Measurements from ENCODE around the gene TNS1. TPM values are rescaled to one million over a fixed set of nuclear protein-coding genes. Genes with fewer than 3 reads are reported as not detected.

TNS1 gene
- total RNA-seq, 1 experiment from 2014 or later, result not detected

DNA sequence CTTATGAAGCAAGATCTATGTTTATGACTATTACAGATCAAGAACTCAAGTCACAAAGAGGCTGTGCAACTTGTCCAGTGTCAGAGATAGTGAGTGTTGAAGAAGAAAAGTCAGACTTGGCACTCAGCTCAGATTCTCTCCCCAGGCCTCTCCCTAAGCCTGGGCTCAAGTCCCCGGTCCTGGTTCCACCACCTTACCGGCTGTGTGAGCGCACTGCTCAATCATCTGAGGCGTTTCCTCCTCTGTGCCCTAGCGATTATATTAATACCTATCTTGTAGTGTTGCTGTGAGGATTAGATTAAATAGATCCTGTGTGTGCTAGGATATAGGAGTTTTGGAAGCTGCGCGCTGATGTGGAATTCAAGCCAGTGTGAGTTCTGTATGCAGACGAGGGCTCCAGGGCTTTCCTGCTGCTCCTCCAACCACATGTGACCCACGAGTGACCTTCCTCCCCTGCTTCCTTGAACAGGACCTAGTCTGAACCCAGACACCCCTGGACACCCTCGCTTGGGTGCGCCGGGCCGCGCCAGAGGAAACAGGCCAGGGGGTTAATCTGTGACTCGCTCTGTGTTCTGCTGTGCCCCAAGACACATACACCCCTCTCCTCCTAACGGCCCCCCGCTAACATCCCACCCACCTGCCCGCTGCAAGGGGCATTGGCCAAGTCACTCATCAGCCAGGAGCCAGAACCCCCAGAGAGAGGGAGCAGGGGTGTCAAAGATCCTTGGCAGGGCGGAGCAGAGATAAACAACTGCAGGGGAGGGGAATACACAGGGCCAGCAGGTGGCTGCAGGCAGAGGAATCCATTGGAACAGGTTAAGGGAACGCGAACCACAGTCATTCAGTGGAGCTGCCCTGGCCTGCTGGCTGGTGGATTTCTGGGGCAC lies 38.3 kb downstream of the TNS1 start:
- DNase-seq (ENCODE audit: extremely low read depth, low read depth), result no peak

DNA sequence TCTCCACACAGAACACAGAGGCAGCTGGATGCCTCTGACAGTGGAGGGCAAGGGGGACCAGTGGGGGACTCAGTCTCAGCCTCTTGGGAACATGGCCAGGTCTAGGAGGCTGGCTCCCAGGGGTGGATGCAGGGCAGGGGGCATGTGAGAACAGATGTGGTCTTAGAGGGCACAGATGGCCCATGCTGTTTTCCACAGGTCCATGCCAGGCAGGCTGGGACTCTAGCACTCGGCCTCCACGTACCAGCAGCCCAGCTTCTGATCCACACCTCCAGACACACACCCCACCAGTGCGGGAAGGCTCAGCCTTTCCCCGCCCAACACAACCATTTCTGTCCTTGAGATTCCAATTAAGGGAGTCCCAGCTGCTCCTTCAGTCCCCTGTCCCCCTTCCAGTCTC lies 42.4 kb downstream of the TNS1 start:
- no peak for DNase-seq (ENCODE audit: extremely low read depth, low read depth)

DNA sequence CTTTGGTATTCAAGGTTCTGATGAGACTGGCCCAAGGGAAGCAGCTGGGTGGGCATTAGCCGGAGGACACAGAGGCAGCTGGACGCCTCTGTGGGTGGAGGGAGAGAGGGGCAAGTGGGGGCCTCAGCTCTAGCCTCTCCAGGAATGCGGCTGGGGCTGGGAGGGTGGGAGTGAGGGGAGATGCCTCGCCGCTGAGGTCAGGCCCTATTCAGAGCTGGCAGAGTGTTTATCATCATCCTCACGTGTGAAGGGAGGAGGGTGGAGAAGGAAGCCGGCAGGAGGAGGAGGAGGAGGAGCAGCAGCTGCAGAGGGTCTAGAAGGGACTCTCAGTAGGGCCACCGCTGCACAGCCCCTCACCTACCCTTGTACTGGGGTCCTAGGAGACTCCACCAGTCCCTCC lies 43.1 kb downstream of the TNS1 start:
- no peak for DNase-seq (ENCODE audit: extremely low read depth, low read depth)

DNA sequence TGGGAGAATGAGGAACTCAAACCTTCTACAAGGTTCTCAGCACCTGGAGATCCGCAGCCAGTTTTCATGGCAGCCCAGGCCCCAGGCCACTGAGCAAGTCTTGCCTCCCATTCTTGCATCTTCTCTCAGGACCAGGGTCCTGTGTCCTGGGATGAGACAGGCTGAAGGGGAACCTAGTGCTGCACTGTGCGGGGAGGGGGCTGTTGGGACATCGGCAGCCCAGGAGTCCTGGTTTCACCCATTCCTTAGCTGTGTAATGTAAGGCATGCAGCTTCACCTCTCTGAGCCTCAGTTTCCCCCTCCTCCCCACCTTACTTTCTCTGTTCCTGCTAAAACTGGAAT lies 43.9 kb downstream of the TNS1 start:
- DNase-seq (ENCODE audit: extremely low read depth, low read depth), result no peak

DNA sequence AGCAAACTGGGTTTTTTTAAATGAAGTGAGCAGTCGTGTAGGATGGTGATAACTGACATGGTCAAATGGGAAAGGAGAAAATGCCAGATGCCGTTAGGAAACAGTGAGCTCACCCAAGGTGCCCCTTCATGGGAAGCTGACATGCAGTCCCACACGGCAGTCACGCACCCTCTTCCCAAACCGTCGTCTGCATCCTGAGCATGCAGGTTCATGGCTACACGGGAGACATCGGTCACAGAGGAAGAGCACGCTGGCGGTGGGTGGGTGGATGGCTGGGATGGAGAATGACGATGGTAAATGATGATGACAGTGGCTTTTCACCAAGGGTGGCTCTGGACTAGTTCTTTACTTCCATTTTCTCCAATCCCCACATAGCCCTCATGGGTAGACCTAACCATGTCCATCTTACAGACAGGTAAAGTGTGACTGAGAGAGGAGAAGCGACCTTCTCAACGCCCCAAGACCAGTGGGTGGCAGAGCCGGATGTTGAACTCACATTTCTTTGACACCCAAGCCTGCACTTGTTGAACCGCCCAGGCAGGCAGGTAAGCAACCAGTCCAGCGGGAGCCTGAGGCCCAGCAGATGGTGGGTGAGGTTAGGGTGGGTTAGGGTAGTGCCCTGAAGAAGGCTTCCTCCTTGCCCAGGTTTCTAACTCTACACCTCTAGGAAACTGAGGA lies 44.5 kb downstream of the TNS1 start:
- no peak for DNase-seq (ENCODE audit: extremely low read depth, low read depth)

DNA sequence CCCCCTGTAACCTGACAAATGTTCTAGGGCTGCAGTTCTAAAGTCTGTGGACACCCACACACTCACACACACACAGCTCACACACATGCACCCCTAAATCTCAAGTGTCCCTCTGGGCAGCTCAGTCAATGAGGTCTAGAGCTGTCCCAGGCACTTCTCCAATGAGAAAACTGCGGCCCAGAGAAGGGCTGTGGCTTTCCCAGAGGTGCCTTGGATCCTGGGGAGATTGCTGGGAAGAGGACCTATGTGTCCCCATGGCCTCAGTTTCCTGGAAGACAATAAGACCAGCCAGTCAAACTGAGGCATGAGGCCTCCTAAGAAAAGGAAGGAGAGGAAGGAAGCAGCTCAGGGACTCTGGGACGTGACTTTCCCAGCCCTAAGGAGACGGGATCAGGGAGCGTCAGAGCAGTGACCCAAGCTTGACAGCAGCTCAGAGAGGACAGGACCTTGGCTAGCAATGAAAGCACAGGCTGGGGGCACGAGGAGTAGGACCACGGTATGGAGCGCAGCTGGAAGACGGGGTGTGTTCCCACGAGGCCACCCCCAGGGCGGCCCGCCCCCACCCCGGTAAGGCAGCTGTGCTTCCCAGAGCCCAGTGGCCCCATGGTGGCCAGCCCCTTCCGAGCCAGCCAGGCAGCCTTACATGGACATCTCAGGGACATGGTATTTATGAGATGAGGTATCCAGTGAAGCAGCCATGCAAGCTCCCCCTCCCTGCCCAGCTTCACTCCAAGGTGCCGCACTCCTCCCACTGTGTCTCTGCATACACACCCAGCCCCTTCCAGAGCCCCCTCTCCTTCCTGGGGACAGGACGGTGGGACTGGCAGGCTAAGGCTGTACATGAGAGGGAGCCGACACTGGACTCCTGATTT lies 46.0 kb downstream of the TNS1 start:
- DNase-seq (ENCODE audit: extremely low read depth, low read depth), result no peak

DNA sequence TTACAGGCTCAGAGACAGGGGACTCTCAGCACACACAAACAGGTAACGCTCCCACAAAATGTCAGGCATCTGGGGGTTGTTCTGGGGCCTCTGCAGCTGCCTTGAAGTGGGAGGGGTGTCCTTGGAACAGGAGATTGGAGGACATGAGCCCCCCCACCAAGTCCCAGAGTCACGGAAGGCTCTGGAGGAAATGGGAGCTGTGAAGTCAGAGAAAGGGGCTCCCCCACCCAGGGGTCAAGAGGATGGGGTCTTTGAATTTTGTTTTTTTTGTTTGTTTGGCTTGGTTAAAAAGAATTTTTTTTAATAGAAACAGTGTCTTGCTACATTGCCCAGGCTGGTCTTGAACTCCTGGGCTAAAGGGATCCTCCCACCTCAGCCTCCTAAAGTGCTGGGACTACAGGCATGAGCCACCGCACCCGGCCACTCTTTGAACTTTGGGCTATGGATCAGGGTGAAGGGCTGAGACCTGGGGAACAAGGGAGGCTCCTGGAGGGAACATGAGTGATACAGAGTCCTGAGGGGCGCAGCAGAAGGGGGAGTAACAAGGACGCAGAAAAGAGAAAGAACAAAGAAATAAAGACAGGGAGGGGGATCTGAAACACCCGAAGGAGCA lies 46.8 kb downstream of the TNS1 start:
- no peak for DNase-seq (ENCODE audit: extremely low read depth, low read depth)

DNA sequence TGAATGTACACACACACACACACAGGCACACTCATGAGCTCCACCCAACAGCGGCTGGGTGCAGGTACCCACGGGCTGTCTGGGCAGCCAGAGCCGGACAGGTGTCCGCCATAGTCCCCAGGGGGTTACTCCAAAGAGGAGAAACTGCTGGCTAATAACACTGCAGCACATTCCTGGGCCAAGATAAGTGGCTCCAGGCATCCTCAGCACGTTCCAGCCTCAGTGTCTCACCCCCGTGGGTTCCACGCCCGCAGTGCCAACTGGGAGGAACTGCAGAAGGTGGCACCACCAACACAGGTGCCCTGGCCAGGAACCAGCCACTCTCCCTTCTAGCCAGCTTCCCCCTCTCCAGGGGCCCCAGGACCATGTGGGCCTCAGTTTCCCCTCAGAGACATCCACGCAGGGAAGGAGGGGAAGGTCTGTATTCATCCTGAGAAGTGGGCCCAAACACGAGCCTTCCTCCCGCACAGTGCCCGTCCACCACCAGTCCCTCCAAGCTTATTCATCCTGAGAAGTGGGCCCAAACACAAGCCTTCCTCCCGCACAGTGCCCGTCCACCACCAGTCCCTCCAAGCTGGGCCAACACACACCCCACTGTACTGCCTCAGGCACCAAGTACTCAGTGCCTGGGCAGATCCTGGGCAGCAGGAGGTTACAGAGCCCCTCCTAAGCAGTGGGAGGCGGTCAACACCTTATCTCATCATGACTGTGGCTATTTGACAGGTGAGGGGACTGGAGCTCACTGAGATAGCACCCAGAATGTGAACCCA lies 47.6 kb downstream of the TNS1 start:
- no peak for DNase-seq (ENCODE audit: extremely low read depth, low read depth)

DNA sequence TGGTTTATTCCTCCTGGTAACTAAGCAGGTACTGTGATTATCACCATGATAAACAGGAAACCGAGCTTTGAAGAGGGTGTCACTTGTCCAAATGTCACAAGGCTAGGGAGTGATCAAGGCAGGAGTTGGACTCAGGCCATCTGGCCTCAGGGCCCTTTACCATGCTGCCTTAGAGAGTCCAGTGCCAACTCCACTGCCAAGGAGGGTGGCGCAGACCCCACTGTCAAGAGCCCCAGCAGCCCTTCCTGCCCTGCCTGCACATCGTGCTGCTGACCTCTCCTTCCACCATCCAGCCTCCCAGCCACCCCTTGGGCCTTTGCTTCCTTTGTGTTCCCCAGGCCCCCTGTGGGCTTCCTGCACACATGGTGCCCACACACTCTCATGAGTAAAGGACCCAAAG lies 48.3 kb downstream of the TNS1 start:
- DNase-seq (ENCODE audit: extremely low read depth, low read depth), result no peak

DNA sequence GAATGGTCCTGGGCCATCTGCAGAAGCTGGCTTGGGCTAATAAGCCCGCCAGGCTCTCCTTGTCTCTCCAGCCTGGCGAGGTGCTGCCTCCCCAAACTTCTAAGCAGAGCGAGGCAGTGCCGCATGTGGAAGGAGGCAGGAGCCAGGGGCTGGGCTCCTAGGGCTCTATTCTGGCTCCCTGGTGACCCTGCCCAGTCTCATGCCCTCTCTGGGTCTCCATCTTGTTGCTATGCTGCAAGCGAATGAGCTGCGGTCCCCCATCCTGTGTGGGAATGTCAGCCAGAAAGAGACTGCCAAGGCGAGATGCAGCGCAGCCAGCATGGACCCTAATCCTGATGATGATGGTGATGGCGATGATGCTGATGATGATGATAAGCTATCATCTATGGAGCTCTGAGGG lies 48.7 kb downstream of the TNS1 start:
- no peak for DNase-seq (ENCODE audit: extremely low read depth, low read depth)

DNA sequence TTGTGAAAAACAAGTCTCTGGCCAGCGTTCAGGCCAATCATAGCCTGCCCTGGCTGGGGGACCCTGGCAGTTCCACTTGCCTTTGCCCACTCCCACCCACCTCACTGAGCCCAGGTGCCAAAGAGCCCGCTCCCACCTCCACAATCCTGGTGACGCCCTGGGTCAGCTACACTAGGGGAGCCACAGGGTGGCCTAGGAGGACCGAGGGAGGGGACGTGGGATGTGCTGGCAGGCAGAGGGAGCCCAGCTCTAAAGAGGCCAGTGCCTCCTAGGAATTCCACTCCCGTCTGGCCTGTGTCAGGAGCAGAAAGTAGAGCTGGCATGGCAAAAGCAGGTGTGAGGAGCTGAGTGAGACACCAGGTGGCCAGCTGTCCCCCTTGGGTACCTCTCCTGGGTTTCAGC lies 49.3 kb downstream of the TNS1 start:
- DNase-seq (ENCODE audit: extremely low read depth, low read depth), result no peak

DNA sequence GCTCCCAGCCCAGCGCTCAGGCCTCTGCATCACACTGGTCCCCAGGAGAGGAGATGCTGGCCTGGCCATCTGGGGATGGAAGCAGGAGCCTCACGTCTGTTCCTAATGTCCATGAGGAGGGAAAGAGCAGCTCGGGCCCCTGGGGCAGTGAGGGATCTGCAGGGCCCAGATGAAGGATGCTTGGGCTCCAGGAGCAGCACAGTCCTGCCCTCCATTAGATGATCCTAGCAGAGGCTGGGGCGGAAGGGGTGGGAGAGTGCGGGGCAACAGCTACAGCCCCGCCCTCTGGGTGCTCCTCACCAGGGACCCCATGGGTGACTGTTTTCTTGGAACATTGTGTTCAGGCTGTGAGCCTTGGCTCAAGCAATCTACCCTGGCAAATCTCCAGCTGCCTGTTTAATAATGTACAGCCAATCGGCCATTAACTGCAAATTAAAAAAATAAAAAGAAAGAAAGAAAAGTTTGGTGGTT lies 49.7 kb downstream of the TNS1 start:
- no peak for DNase-seq (ENCODE audit: extremely low read depth, low read depth)

DNA sequence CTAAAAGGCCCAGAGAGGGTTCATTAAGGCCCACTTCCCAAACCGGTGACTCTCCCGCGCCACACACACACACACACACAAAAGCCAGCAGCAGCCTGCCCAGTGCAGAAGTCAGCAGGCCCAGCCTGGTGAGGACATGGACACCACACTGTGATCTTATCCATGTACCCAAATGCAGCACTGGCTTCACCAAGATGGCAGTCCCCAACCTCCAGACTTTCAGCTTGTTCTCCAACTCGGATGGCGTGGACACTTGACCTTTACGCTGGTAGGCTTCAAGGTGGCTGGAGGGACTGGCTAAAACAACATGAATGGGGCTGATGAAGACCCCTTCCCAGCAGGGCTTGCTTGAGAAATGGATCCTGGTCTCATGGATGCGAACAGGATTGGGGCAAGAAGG lies 50.4 kb downstream of the TNS1 start:
- no peak for DNase-seq (ENCODE audit: extremely low read depth, low read depth)

DNA sequence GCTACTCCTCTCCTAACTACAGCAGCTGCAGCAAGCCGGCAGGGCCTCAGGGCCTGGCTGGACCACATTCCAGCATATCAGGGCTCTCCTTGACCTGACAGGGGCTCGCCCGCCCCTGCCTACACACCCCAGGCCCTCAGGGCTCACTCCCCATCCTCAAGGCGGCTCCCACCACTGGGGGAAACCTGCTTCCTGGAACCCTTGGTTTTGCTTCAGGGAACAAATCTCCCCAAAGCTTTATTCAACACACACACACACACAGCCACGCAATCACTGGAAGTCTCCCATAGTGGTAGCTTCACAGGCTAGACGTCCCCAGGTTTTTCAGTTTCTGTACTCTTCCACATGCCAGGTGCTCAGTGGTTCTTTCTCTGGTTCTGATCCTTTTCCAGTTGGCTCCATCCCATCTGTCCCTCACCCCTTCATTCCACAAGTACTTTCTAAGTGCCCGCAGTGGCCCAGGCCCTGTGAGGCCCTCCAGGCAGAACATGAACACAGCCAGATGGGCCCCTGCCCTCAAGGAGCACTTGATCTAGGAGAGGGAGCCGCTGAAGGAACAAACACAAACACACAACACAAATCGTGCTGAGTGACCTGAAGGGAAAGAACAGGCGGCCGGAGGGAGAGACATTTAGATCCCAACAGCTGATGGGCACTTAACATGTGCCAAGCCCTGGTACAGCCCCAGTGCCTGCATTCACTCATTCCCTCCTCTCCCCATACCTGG lies 51.1 kb downstream of the TNS1 start:
- DNase-seq (ENCODE audit: extremely low read depth, low read depth), result no peak

DNA sequence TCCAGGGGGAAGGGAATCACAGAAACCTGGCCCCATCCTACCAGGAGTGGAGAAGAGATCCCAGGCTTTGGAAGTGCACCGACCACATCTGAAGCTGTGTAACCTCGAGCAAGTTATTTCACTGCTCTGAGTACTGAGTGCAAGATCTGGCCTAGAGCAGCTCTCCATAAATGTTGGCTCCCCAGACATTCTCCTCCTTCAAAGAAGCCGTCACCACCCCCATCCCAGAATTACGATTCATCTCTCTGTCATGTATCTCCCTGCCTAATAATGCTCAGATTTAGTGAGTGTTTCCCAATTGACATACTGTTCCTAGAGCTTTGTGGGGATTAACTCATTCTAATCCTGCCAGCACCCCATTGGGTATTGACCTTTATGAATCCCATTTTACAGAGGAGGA lies 51.7 kb downstream of the TNS1 start:
- DNase-seq (ENCODE audit: extremely low read depth, low read depth), result no peak

DNA sequence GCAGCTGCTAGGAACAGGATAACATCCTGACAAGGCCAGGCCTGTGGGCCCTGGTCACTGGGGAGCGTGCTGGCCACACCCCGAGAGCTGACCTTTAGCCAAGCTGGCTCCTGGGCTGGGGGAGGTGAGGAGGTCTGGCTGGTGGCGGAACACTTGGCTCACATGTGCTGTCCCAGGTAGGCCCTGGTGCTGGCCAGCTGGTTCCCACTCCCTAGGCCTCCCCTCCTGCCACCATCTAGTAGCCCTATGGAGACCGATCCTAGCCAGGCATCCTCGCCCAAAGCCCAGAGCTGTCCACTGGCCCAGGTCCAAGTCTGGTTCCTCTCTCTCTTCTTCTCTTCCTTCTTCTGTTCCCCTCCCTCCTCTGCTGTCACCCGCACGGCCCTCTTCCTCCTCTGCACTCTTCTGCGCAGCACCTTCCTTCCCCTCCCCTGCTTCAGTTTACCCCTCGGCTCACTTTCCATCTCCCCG lies 52.4 kb downstream of the TNS1 start:
- no peak for DNase-seq (ENCODE audit: extremely low read depth, low read depth)

DNA sequence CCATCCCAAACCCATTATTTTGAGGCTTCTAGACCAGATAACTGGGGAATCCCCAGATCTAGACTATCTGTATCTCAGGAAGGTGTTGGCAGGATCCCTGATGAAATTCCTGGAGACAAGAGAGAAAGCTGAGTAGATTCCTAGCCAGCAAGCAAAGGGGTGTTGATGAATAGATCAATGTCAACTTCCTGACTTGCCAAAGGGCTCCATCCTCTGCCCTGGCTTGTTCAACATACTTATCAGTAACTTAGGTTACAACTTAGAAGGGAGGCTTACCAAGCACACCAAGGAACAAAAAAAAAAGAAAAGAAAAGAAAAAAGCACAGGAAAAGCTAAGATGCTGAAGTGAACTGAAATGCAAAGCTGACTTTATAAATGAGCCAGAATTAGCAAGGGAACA lies 53.3 kb downstream of the TNS1 start:
- DNase-seq (ENCODE audit: extremely low read depth, low read depth), result no peak

DNA sequence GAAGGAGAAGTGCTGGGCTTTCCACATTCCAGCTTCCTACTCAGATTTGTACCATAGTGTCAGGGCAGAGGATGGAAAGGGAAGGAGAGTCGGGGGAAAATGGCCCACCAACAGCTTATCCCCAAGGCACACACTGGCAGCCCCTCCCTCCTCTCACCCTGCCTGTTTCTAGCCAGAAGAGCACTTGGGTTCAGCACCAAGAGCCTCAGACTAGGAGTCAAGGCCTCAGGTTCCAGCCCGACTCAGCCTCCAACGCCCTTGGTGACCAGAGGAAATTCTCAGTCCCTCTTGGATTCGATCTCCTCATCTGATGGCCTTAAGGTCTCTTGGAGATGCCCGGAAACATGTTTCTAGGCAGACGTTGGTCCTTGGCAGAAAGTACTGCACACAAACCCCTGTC lies 53.9 kb downstream of the TNS1 start:
- no peak for DNase-seq (ENCODE audit: extremely low read depth, low read depth)

DNA sequence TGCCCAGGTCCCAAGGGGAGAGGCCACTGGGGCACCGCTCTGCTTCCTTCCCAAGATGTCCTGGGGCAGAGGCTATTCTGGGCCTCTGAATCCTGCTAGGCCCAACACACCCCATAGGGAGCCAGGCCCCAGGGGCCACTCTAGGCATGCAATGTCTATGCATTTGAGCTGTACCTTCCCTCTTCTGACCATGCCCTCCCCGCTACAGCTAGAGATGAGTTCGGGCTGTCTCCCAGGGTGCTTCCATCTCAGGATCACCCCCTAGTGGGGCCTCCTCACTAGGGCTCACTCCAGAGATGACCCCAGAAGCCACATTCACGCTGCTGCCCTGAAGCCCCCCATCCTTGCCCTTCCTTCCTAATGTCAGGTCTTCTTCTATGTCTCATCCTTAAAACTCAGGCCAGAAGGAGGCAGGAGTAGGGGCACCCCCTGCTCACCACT lies 54.4 kb downstream of the TNS1 start:
- no peak for DNase-seq (ENCODE audit: extremely low read depth, low read depth)
